PC-3 (cell line): Measurements from ENCODE around the gene RGL4. TPM values are rescaled to one million over a fixed set of nuclear protein-coding genes. Genes with fewer than 3 reads are reported as not detected.

Experiments used
- ATAC-seq: fragments of 200-7000 bp; cut with Tn5 transposase; 2 replicates; pipeline ENCODE4 v1.9.1; 2020; ENCODE audit warnings: mild to moderate bottlenecking, moderate library complexity
- BruUV-seq: library from RNA; stranded (reverse); fragments of 400-500 nt; replicated peaks from 2 replicates; lab custom pipeline; 2021; lab: Mats Ljungman, UMichigan
- CTCF ChIA-PET: fragments of 300-600 bp; sonication (Branson Sonifier 250); formaldehyde crosslinking; loops from one replicate; lab custom pipeline; 2022; ENCODE audit warnings: antibody characterized with exemption; lab: Charles Lee
- POLR2A ChIA-PET: fragments of 300-600 bp; sonication (Branson Sonifier 250); formaldehyde crosslinking; loops from one replicate; lab custom pipeline; 2022; ENCODE audit warnings: antibody characterized with exemption; ENCODE audit not compliant: unreplicated experiment; lab: Charles Lee
- DNase-seq: peaks from one replicate; pipeline ENCODE4 v3.0.0-alpha.2; 2015
- H2AFZ ChIP-seq: fragments of 300-600 bp; sonication (generic); 2 replicates; pipeline ENCODE4 v1.6.0; 2016; ENCODE audit warnings: antibody characterized with exemption, low read length
- H3F3A ChIP-seq: fragments of 300-600 bp; sonication (generic); one replicate; pipeline ENCODE4 v1.6.0; 2017; ENCODE audit warnings: antibody characterized with exemption, low read length, control low read depth, mild to moderate bottlenecking; ENCODE audit not compliant: unreplicated experiment
- H3K27ac ChIP-seq: fragments of 300-600 bp; sonication (generic); 2 replicates; pipeline ENCODE4 v1.5.1; 2016; ENCODE audit warnings: mild to moderate bottlenecking, low read length
- H3K27me3 ChIP-seq: fragments of 300-600 bp; sonication (generic); 2 replicates; pipeline ENCODE4 v1.6.1; 2016; ENCODE audit warnings: low read length, mixed read lengths
- H3K36me3 ChIP-seq: fragments of 300-600 bp; sonication (generic); 2 replicates; pipeline ENCODE4 v1.6.1; 2016; ENCODE audit warnings: low read depth, mixed run types, low read length, mixed read lengths
- H3K4me1 ChIP-seq: fragments of 300-600 bp; sonication (generic); 2 replicates; pipeline ENCODE4 v1.5.1; 2016; ENCODE audit warnings: low read length; ENCODE audit not compliant: insufficient read depth
- H3K4me2 ChIP-seq: fragments of 300-600 bp; sonication (generic); 2 replicates; pipeline ENCODE4 v1.6.0; 2016; ENCODE audit warnings: low read length
- H3K4me3 ChIP-seq: fragments of 300-600 bp; sonication (generic); 2 replicates; pipeline ENCODE4 v1.5.1; 2016; ENCODE audit warnings: mild to moderate bottlenecking, low read length, mixed read lengths
- H3K79me2 ChIP-seq: fragments of 300-600 bp; sonication (generic); 2 replicates; pipeline ENCODE4 v1.6.1; 2017; ENCODE audit warnings: low read length, mixed read lengths
- H3K9ac ChIP-seq: fragments of 300-600 bp; sonication (generic); 2 replicates; pipeline ENCODE4 v1.6.0; 2016; ENCODE audit warnings: mild to moderate bottlenecking, low read length
- H3K9me2 ChIP-seq: fragments of 300-600 bp; sonication (generic); replicated peaks from 2 replicates; pipeline ENCODE4 v1.6.1; 2016; ENCODE audit warnings: mixed run types, low read length, mixed read lengths
- H3K9me3 ChIP-seq: fragments of 300-600 bp; sonication (generic); 2 replicates; pipeline ENCODE4 v1.6.1; 2016; ENCODE audit warnings: low read length, mixed read lengths
- H4K20me1 ChIP-seq: fragments of 300-600 bp; sonication (generic); 2 replicates; pipeline ENCODE4 v1.6.1; 2016; ENCODE audit warnings: low read length, mixed read lengths
- EZH2 ChIP-seq: fragments of 300-600 bp; sonication (generic); IDR thresholded peaks from one replicate; pipeline ENCODE4 v1.6.1; 2017; ENCODE audit warnings: antibody characterized with exemption, mild to moderate bottlenecking, low read length; ENCODE audit not compliant: unreplicated experiment
- EZH2phosphoT487 ChIP-seq: fragments of 300-600 bp; sonication (generic); IDR thresholded peaks from 2 replicates; pipeline ENCODE4 v1.6.1; 2018; ENCODE audit warnings: mild to moderate bottlenecking, antibody characterized with exemption, low read length, borderline replicate concordance
- intact Hi-C: fragments of 100-400 bp; cut with micrococcal nuclease; formaldehyde crosslinking; loops from 2 replicates; pipeline ENCODE4 v1.9.0; 2023
- total RNA-seq: library from RNA; depleted of rRNA; stranded (reverse); fragments of >200 nt; gene quantifications from 2 replicates; pipeline ENCODE4 v1.2.3, GENCODE V29; 2014
- TF ChIP-seq, protein P1 (sequence below): fragments of 300-600 bp; sonication (generic); conservative IDR thresholded peaks from 2 replicates; pipeline ENCODE4 v1.5.1; 2017; ENCODE audit warnings: antibody characterized with exemption, low read depth, mild to moderate bottlenecking, low read length

RGL4 gene
- total RNA-seq, 1 experiment from 2014 or later: not detected

DNA sequence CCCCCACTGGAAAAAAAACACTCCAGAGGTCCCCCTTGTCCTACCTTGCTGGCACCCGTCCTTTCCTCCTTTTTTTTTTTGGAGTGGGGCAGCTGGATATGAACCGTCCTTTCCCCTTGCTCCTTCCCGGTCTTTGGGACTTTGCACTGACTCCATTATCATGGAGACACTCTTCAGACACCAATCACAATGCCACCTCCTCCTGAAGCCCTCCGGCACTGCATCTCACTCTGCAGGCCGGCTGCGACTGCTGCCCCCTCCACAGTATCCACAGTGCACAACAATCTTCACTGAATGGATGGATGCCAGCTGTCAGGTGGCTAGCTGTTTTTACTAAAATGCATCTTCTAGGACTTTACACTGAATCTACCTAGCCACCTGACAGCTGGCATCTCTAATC is 12.7 kb upstream of the RGL4 start:
- H3F3A ChIP-seq: no peaks in the 10 kb centered on the region
- ChIA-PET POLR2A (interaction anchor here (0.6 kb wide), 1 partner anchor 179 kb away, joined by 4 read pairs; the partner anchor contains the start of gene SLC2A11), CTCF (no interaction called here)
- no peaks in the 10 kb centered on the region for H3K27me3 ChIP-seq
- no TSS peak for BruUV-seq
- no peaks in the 10 kb centered on the region for H4K20me1 ChIP-seq
- no peaks in the 10 kb centered on the region for H3K79me2 ChIP-seq
- no peaks in the 10 kb centered on the region for H3K4me1 ChIP-seq
- DNase-seq (no peak), ATAC-seq (no peak)
- no peak overlapping the region for H3K4me2 ChIP-seq
- no peak overlapping the region for H3K4me3 ChIP-seq
- no peak overlapping the region for H2AFZ ChIP-seq
- no peak overlapping the region for H3K9ac ChIP-seq
- H3K36me3 ChIP-seq: no peaks in the 10 kb centered on the region
- intact Hi-C loops: no loop called here
- no peaks in the 10 kb centered on the region for H3K9me3 ChIP-seq
- H3K9me2 ChIP-seq: no peaks in the 10 kb centered on the region
- TF ChIP-seq EZH2phosphoT487 (no peak), EZH2 (no peak)
- TF ChIP-seq, protein P1, sequence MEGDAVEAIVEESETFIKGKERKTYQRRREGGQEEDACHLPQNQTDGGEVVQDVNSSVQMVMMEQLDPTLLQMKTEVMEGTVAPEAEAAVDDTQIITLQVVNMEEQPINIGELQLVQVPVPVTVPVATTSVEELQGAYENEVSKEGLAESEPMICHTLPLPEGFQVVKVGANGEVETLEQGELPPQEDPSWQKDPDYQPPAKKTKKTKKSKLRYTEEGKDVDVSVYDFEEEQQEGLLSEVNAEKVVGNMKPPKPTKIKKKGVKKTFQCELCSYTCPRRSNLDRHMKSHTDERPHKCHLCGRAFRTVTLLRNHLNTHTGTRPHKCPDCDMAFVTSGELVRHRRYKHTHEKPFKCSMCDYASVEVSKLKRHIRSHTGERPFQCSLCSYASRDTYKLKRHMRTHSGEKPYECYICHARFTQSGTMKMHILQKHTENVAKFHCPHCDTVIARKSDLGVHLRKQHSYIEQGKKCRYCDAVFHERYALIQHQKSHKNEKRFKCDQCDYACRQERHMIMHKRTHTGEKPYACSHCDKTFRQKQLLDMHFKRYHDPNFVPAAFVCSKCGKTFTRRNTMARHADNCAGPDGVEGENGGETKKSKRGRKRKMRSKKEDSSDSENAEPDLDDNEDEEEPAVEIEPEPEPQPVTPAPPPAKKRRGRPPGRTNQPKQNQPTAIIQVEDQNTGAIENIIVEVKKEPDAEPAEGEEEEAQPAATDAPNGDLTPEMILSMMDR: no peak
- H3K27ac ChIP-seq: no peak overlapping the region

DNA sequence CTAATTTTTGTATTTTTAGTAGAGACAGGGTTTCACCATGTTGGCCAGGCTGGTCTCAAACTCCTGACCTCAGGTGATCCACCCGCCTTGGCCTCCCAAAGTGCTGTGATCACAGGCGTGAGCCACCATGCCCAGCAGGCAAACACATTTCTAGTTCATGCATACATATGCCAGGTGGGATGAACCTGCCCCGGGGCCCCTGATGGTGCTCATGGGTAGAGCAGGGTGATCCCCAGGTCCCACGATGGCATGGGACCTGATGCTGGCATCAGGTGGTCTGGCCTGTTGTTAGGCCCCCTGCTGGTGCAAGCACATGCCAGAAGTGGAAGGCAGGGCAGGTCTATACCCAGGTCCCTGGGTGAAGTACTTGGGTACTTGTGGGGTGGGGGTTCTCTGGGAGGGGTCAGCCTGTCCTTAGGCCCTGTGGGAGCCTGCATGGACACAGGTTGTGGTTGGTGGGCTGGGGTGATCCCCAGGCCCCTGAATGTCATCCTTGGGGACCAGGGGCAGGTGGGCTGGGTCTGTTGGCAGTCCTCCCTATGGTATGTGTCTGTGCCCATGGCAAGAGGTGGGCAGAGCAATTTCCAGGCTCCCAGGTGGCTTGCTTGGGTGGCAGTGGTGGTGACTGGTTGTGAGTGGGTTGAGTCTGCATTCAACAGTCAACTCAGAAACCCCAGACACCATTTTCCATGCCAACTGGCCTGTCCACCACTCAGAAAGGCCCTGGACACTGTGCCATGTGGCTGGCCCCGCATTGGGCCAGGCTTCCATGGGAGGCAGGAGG is 9.6 kb upstream of the RGL4 start:
- no peak overlapping the region for H3K4me2 ChIP-seq

More for the DNA sequence above, 9.6 kb upstream of the RGL4 start:
- Histone ChIP-seq H3K36me3 (no peaks in the 10 kb centered on the region), H4K20me1 (no peaks in the 10 kb centered on the region), H3K9ac (no peak overlapping the region), H3K27me3 (no peaks in the 10 kb centered on the region), H3K27ac (no peak overlapping the region), H3K4me1 (no peaks in the 10 kb centered on the region), H3K9me3 (no peaks in the 10 kb centered on the region), H2AFZ (no peak overlapping the region), H3K79me2 (no peaks in the 10 kb centered on the region), H3K9me2 (no peaks in the 10 kb centered on the region), H3K4me3 (no peak overlapping the region), H3F3A (no peaks in the 10 kb centered on the region)
- ATAC-seq (no peak), DNase-seq (no peak)
- POLR2A ChIA-PET: no interaction called here
- TF ChIP-seq, protein P1: no peak
- TF ChIP-seq EZH2 (no peak), EZH2phosphoT487 (no peak)
- CTCF ChIA-PET: no interaction called here
- BruUV-seq: no TSS peak
- intact Hi-C loops: no loop called here
